ENCODE measurements around the gene OMA1.
A peak's percentile ranks its signal among the peaks of the same experiment; 100 is the strongest.

OMA1 gene

GRCh38 chr1:58435376-58435775 lies 111.2 kb downstream of the OMA1 start:
- Histone ChIP-seq H4K12ac (ENCODE audit: low read depth, low read length) (no peak overlapping the region), H3K9ac (ENCODE audit: low read length) (no peak overlapping the region), H3K4me2 (ENCODE audit: low read length) (no peak overlapping the region), H2AK5ac (ENCODE audit: low read length) (no peak overlapping the region), H3K9me3 (ENCODE audit: insufficient read depth, low read depth, low read length) (no peaks in the 10 kb centered on the region), H2BK120ac (ENCODE audit: insufficient read depth, low read length, poor library complexity) (no peak overlapping the region), H4K91ac (ENCODE audit: low read depth, low read length) (no peak overlapping the region), H3K79me2 (ENCODE audit: control insufficient read depth, insufficient read depth, low read length, poor library complexity) (no peaks in the 10 kb centered on the region), H3K23ac (ENCODE audit: low read length) (no peak overlapping the region), H3K14ac (ENCODE audit: low read length) (no peak overlapping the region), H3K27ac (ENCODE audit: low read depth, low read length) (no peak overlapping the region), H2AFZ (ENCODE audit: insufficient read depth, low read length, poor library complexity) (no peak overlapping the region), H2BK5ac (ENCODE audit: low read depth, low read length, poor library complexity) (no peak overlapping the region), H3K36me3 (ENCODE audit: control insufficient read depth in 1 of 2, insufficient read depth in 2 of 2, low read length in 2 of 2) (peaks cover 0 to 2% of the 10 kb centered on the region in 2 experiments), H2BK12ac (ENCODE audit: low read length) (no peak overlapping the region), H3K4me3 (ENCODE audit: low read depth, low read length) (no peak overlapping the region), H3K27me3 (ENCODE audit: insufficient read depth, low read length) (no peaks in the 10 kb centered on the region), H3K18ac (ENCODE audit: low read length) (no peak overlapping the region), H4K8ac (ENCODE audit: low read depth, low read length) (no peak overlapping the region), H3K4ac (ENCODE audit: low read depth, low read length) (no peak overlapping the region), H3K4me1 (ENCODE audit: control insufficient read depth in 1 of 2, insufficient read depth in 2 of 2, low read length in 2 of 2) (peaks cover 12 to 23% of the 10 kb centered on the region in 2 experiments), H3K79me1 (ENCODE audit: low read length) (peaks cover 2% of the 10 kb centered on the region)
- no CpG with 5 or more reads among the region's 4 CpGs for WGBS (ENCODE audit: extremely low coverage, insufficient coverage, insufficient read length)
- no peak for DNase-seq

GRCh38 chr1:58434607-58435006 lies 111.9 kb downstream of the OMA1 start:
- H2BK12ac ChIP-seq (ENCODE audit: low read length): no peak overlapping the region
- H3K27ac ChIP-seq (ENCODE audit: low read depth, low read length): no peak overlapping the region
- no CpG with 5 or more reads among the region's 2 CpGs for WGBS (ENCODE audit: extremely low coverage, insufficient coverage, insufficient read length)
- no peak overlapping the region for H3K23ac ChIP-seq (ENCODE audit: low read length)
- peaks cover 2% of the 10 kb centered on the region for H3K79me1 ChIP-seq (ENCODE audit: low read length)
- DNase-seq: no peak
- no peaks in the 10 kb centered on the region for H3K9me3 ChIP-seq (ENCODE audit: insufficient read depth, low read depth, low read length)
- H3K4me3 ChIP-seq (ENCODE audit: low read depth, low read length): no peak overlapping the region
- H3K79me2 ChIP-seq (ENCODE audit: control insufficient read depth, insufficient read depth, low read length, poor library complexity): no peaks in the 10 kb centered on the region
- H3K4me2 ChIP-seq (ENCODE audit: low read length): no peak overlapping the region
- H3K14ac ChIP-seq (ENCODE audit: low read length): no peak overlapping the region
- H3K9ac ChIP-seq (ENCODE audit: low read length): no peak overlapping the region
- peaks cover 16 to 20% of the 10 kb centered on the region in 2 experiments for H3K4me1 ChIP-seq (ENCODE audit: control insufficient read depth in 1 of 2, insufficient read depth in 2 of 2, low read length in 2 of 2)
- no peaks in the 10 kb centered on the region for H3K27me3 ChIP-seq (ENCODE audit: insufficient read depth, low read length)
- H4K12ac ChIP-seq (ENCODE audit: low read depth, low read length): no peak overlapping the region
- H3K4ac ChIP-seq (ENCODE audit: low read depth, low read length): no peak overlapping the region
- H2AK5ac ChIP-seq (ENCODE audit: low read length): no peak overlapping the region
- no peak overlapping the region for H2BK5ac ChIP-seq (ENCODE audit: low read depth, low read length, poor library complexity)
- H3K36me3 ChIP-seq (ENCODE audit: control insufficient read depth in 1 of 2, insufficient read depth in 2 of 2, low read length in 2 of 2): peaks cover 0 to 2% of the 10 kb centered on the region in 2 experiments
- H4K91ac ChIP-seq (ENCODE audit: low read depth, low read length): no peak overlapping the region
- no peak overlapping the region for H2BK120ac ChIP-seq (ENCODE audit: insufficient read depth, low read length, poor library complexity)
- H3K18ac ChIP-seq (ENCODE audit: low read length): no peak overlapping the region
- H4K8ac ChIP-seq (ENCODE audit: low read depth, low read length): no peak overlapping the region
- no peak overlapping the region for H2AFZ ChIP-seq (ENCODE audit: insufficient read depth, low read length, poor library complexity)

DNA sequence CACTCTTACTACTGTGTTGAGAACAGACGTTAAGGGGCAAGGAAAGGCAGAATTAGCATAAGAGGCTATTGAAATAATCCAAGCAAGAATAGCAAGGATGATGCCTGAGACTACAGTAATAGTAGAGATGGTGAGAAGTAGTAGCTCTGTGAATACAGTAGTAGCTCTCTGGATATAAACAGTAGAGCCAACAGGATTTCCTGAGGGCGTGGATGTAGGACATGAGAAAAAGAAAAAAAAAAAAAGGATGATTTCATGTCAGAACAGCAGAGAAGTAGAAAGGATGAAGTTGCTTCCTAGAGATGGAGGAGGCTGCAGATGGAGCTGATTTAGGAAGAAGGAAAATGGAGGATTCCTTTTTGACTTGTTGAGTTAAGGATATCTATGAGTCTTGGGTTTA lies 112.3 kb downstream of the OMA1 start:
- Histone ChIP-seq H2AFZ (ENCODE audit: insufficient read depth, low read length, poor library complexity) (no peak overlapping the region), H3K23ac (ENCODE audit: low read length) (no peak overlapping the region), H2BK120ac (ENCODE audit: insufficient read depth, low read length, poor library complexity) (no peak overlapping the region), H2AK5ac (ENCODE audit: low read length) (no peak overlapping the region), H4K91ac (ENCODE audit: low read depth, low read length) (no peak overlapping the region), H3K9ac (ENCODE audit: low read length) (no peak overlapping the region), H3K4me3 (ENCODE audit: low read depth, low read length) (no peak overlapping the region), H2BK12ac (ENCODE audit: low read length) (no peak overlapping the region), H4K8ac (ENCODE audit: low read depth, low read length) (no peak overlapping the region), H3K27ac (ENCODE audit: low read depth, low read length) (no peak overlapping the region), H4K12ac (ENCODE audit: low read depth, low read length) (no peak overlapping the region), H3K4me1 (ENCODE audit: control insufficient read depth in 1 of 2, insufficient read depth in 2 of 2, low read length in 2 of 2) (peaks cover 16 to 20% of the 10 kb centered on the region in 2 experiments), H3K18ac (ENCODE audit: low read length) (no peak overlapping the region), H3K4me2 (ENCODE audit: low read length) (no peak overlapping the region), H3K79me2 (ENCODE audit: control insufficient read depth, insufficient read depth, low read length, poor library complexity) (no peaks in the 10 kb centered on the region), H3K14ac (ENCODE audit: low read length) (no peak overlapping the region), H3K4ac (ENCODE audit: low read depth, low read length) (no peak overlapping the region), H3K79me1 (ENCODE audit: low read length) (peaks cover 2% of the 10 kb centered on the region), H2BK5ac (ENCODE audit: low read depth, low read length, poor library complexity) (no peak overlapping the region), H3K9me3 (ENCODE audit: insufficient read depth, low read depth, low read length) (no peaks in the 10 kb centered on the region), H3K27me3 (ENCODE audit: insufficient read depth, low read length) (no peaks in the 10 kb centered on the region), H3K36me3 (ENCODE audit: control insufficient read depth in 1 of 2, insufficient read depth in 2 of 2, low read length in 2 of 2) (peaks cover 0 to 2% of the 10 kb centered on the region in 2 experiments)
- no peak for DNase-seq
- no CpG with 5 or more reads among the region's 2 CpGs for WGBS (ENCODE audit: extremely low coverage, insufficient coverage, insufficient read length)

DNA sequence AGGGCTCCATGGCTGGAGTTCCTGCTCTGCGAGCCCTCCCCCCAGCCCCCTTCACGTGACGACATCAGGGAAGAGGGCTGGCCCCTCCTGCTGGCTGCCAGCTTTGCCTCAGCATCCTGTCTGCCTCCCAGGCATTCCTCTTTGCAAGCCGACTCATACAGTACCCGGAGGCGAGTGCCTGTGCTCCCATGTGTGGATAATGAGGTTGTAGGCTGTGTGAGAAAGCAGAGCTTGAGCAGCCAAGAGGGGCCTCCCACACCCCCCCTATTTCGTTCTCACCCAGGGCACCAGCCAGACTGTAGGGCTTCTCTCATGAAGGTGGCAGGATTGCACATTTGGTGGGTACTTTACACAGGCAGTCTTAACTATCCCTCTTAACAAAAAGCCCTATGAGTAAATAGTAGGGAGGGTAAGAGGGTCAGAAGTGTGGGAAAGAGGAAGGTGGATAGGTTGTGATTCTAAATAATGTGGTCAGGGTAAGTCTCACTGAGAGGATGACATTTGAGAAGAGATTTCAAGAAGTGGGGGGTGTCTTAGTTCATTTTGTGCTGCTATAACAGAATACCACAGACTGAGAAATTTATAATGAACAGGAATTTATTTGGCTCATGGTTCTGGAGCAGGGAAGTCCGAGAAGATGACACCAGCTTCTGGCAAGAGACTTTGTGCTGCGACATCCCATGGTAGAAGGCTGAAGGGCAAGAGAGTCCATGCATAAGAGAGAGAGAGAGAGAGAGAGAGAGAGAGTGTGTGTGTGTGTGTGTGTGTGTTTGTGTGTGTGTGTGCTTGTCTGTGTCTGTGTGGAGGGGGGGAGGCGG lies 113.5 kb downstream of the OMA1 start:
- Histone ChIP-seq H3K36me3 (ENCODE audit: control insufficient read depth in 1 of 2, insufficient read depth in 2 of 2, low read length in 2 of 2) (peaks cover 0 to 2% of the 10 kb centered on the region in 2 experiments), H3K27ac (ENCODE audit: low read depth, low read length) (no peak overlapping the region), H2AFZ (ENCODE audit: insufficient read depth, low read length, poor library complexity) (peak overlapping the region; percentile 35), H4K8ac (ENCODE audit: low read depth, low read length) (no peak overlapping the region), H3K23ac (ENCODE audit: low read length) (no peak overlapping the region), H3K4me2 (ENCODE audit: low read length) (peak overlapping the region; percentile 23), H3K79me1 (ENCODE audit: low read length) (peaks cover 2% of the 10 kb centered on the region), H3K14ac (ENCODE audit: low read length) (no peak overlapping the region), H2BK5ac (ENCODE audit: low read depth, low read length, poor library complexity) (no peak overlapping the region), H3K9ac (ENCODE audit: low read length) (no peak overlapping the region), H2BK120ac (ENCODE audit: insufficient read depth, low read length, poor library complexity) (no peak overlapping the region), H3K4me3 (ENCODE audit: low read depth, low read length) (no peak overlapping the region), H2AK5ac (ENCODE audit: low read length) (no peak overlapping the region), H3K18ac (ENCODE audit: low read length) (no peak overlapping the region), H4K12ac (ENCODE audit: low read depth, low read length) (no peak overlapping the region), H3K9me3 (ENCODE audit: insufficient read depth, low read depth, low read length) (no peaks in the 10 kb centered on the region), H4K91ac (ENCODE audit: low read depth, low read length) (no peak overlapping the region), H3K27me3 (ENCODE audit: insufficient read depth, low read length) (no peaks in the 10 kb centered on the region), H3K4me1 (ENCODE audit: control insufficient read depth in 1 of 2, insufficient read depth in 2 of 2, low read length in 2 of 2) (peaks cover 16 to 17% of the 10 kb centered on the region in 2 experiments), H3K79me2 (ENCODE audit: control insufficient read depth, insufficient read depth, low read length, poor library complexity) (no peaks in the 10 kb centered on the region), H2BK12ac (ENCODE audit: low read length) (peak overlapping the region; percentile 42), H3K4ac (ENCODE audit: low read depth, low read length) (no peak overlapping the region)
- WGBS (ENCODE audit: extremely low coverage, insufficient coverage, insufficient read length): no CpG with 5 or more reads among the region's 10 CpGs
- DNase-seq: peak in 1 of 2 donors; percentile 21

All from trophoblast cell (in vitro differentiated cells and primary cell).